Measurements from ENCODE around the gene CERK.

Gene CERK

DNA sequence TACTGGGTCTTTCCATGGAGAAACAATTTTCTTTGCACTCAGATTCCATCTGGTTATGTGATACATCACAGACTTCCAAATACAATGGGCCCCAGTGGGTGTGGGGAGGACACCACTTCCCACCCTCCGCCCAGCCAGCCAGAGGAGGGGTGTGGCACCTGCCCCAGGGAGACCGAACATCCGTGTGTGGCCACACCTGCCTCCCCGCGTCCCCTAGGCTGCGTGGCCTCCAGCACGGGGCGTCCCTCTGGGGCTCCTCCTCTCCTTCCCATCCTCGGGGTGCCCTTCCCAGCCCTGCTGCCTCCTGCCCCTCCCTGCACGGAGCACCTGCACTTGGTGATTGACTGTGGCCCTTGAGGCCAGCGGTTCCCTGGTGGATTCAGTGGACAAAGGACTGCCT, 49.1 kb downstream of the CERK start:
- Histone ChIP-seq H3K36me3 (ENCODE audit: control insufficient read depth in 4 of 4, insufficient read depth in 4 of 4, low read length in 3 of 4) (peaks cover 10 to 64% (median 46%) of the 10 kb centered on the region in 4 experiments), H3K4me3 (ENCODE audit: control insufficient read depth in 1 of 7, extremely low read depth in 1 of 7, insufficient read depth in 4 of 7, low read depth in 2 of 7, low read length in 6 of 7) (no peak overlapping the region), H3K4me1 (ENCODE audit: control extremely low read depth in 1 of 4, control insufficient read depth in 4 of 4, insufficient read depth in 4 of 4, low read length in 3 of 4) (peaks cover 12 to 40% (median 33%) of the 10 kb centered on the region in 4 experiments), H3K27me3 (replicated peaks in 2 of 5; ENCODE audit: control insufficient read depth in 4 of 5, insufficient read depth in 5 of 5, low read length in 4 of 5) (no peaks in the 10 kb centered on the region), H3K9me3 (ENCODE audit: control extremely low read depth in 1 of 5, control insufficient read depth in 4 of 5, insufficient read depth in 2 of 5, low read depth in 1 of 5, low read length in 4 of 5) (no peaks in the 10 kb centered on the region), H3K27ac (ENCODE audit: insufficient read depth in 1 of 2, low read depth in 1 of 2, low read length in 2 of 2, poor library complexity in 1 of 2, severe bottlenecking in 2 of 2) (no peak overlapping the region)
- no peak for DNase-seq
- POLR2A ChIA-PET = no interaction called here
- CTCF ChIA-PET = interaction anchor here (1.1 kb wide), 1 partner anchor 126 kb away, joined by 5 read pairs; no protein-coding TSS in a partner anchor
- WGBS (ENCODE audit: insufficient coverage) = 98% methylated on average over 10 of the region's 11 CpGs

DNA sequence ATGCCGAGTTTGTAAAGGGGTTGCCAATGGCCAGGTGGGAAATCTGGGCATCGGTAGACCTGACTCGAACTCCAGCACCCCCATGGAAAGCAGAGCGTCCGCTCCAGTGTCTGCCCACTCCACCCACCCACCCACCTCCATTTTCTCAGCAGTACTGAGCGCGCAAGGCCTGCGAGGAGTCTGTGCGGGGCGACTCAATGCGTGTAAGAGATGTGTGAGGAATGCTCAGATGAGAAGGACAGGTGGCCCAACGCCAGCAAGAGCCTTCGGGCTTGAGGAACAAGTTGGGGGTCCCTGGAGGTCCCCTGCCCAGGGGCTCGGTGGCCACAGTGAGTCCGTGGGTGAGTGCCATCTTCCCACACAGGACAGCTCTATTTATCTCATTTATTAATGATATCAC, 50.6 kb downstream of the CERK start:
- CTCF ChIA-PET = interaction anchor here (1.1 kb wide), 1 partner anchor 124 kb away, joined by 3 read pairs; no protein-coding TSS in a partner anchor
- 100% methylated on average over 9 of the region's 15 CpGs for WGBS (ENCODE audit: insufficient coverage)
- peaks cover 7 to 54% (median 39%) of the 10 kb centered on the region in 4 experiments for H3K36me3 ChIP-seq (ENCODE audit: control insufficient read depth in 4 of 4, insufficient read depth in 4 of 4, low read length in 3 of 4)

DNA sequence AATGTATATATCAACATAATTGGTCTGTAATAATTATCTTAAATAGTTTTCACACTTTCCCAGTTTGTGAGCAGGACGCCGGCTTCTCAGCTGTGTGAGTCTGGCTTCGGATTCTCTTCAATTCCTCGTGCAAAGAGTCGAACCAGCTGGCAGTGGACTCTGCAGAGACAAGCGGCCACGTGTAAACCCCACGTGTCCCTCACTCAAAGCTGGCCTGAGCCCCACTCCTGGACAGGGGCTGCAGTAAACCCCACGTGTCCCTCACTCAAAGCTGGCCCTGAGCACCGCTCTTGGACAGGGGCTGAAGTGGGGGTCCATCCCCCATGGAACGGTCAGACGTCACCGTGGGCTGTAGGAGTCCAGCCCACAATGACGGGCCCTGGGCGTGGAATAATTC, 51.0 kb downstream of the CERK start:
- ChIA-PET CTCF (interaction anchor here (0.6 to 1.6 kb wide), 3 partner anchors 34 to 124 kb away, joined by 3 to 5 read pairs (median 3); no protein-coding TSS in a partner anchor), POLR2A (no interaction called here)
- peaks cover 15 to 42% (median 33%) of the 10 kb centered on the region in 4 experiments for H3K4me1 ChIP-seq (ENCODE audit: control extremely low read depth in 1 of 4, control insufficient read depth in 4 of 4, insufficient read depth in 4 of 4, low read length in 3 of 4)
- no peak overlapping the region for H3K27ac ChIP-seq (ENCODE audit: insufficient read depth in 1 of 2, low read depth in 1 of 2, low read length in 2 of 2, poor library complexity in 1 of 2, severe bottlenecking in 2 of 2)
- no peak for DNase-seq
- no peak overlapping the region for H3K4me3 ChIP-seq (ENCODE audit: control insufficient read depth in 1 of 7, extremely low read depth in 1 of 7, insufficient read depth in 4 of 7, low read depth in 2 of 7, low read length in 6 of 7)
- peaks cover 7 to 58% (median 41%) of the 10 kb centered on the region in 4 experiments for H3K36me3 ChIP-seq (ENCODE audit: control insufficient read depth in 4 of 4, insufficient read depth in 4 of 4, low read length in 3 of 4)
- H3K9me3 ChIP-seq (ENCODE audit: control extremely low read depth in 1 of 5, control insufficient read depth in 4 of 5, insufficient read depth in 2 of 5, low read depth in 1 of 5, low read length in 4 of 5) = no peaks in the 10 kb centered on the region
- WGBS (ENCODE audit: insufficient coverage) = 98% methylated on average over 15 of the region's 15 CpGs
- no peaks in the 10 kb centered on the region for H3K27me3 ChIP-seq (replicated peaks in 2 of 5; ENCODE audit: control insufficient read depth in 4 of 5, insufficient read depth in 5 of 5, low read length in 4 of 5)

More for the DNA sequence above, 50.6 kb downstream of the CERK start:
- no peaks in the 10 kb centered on the region for H3K9me3 ChIP-seq (ENCODE audit: control extremely low read depth in 1 of 5, control insufficient read depth in 4 of 5, insufficient read depth in 2 of 5, low read depth in 1 of 5, low read length in 4 of 5)
- POLR2A ChIA-PET = no interaction called here
- no peaks in the 10 kb centered on the region for H3K27me3 ChIP-seq (replicated peaks in 2 of 5; ENCODE audit: control insufficient read depth in 4 of 5, insufficient read depth in 5 of 5, low read length in 4 of 5)
- no peak overlapping the region for H3K27ac ChIP-seq (ENCODE audit: insufficient read depth in 1 of 2, low read depth in 1 of 2, low read length in 2 of 2, poor library complexity in 1 of 2, severe bottlenecking in 2 of 2)
- no peak for DNase-seq
- peaks cover 15 to 42% (median 33%) of the 10 kb centered on the region in 4 experiments for H3K4me1 ChIP-seq (ENCODE audit: control extremely low read depth in 1 of 4, control insufficient read depth in 4 of 4, insufficient read depth in 4 of 4, low read length in 3 of 4)
- no peak overlapping the region for H3K4me3 ChIP-seq (ENCODE audit: control insufficient read depth in 1 of 7, extremely low read depth in 1 of 7, insufficient read depth in 4 of 7, low read depth in 2 of 7, low read length in 6 of 7)

- 61% methylated on average over 25 of the region's 33 CpGs for WGBS (ENCODE audit: insufficient coverage)
- peak overlapping the region in 1 of 7 experiments; percentile 28 for H3K4me3 ChIP-seq (ENCODE audit: control insufficient read depth in 1 of 7, extremely low read depth in 1 of 7, insufficient read depth in 4 of 7, low read depth in 2 of 7, low read length in 6 of 7)
Measured at GRCh38 chr22:46686221-46687047, 51.6 kb downstream of the CERK start.

GRCh38 chr22:46684706-46685105, 53.3 kb downstream of the CERK start:
- no peak overlapping the region for H3K4me3 ChIP-seq (ENCODE audit: control insufficient read depth in 1 of 7, extremely low read depth in 1 of 7, insufficient read depth in 4 of 7, low read depth in 2 of 7, low read length in 6 of 7)
- WGBS (ENCODE audit: insufficient coverage) = 73% methylated on average over 6 of the region's 10 CpGs
- POLR2A ChIA-PET = no interaction called here
- peak in 2 of 3 donors; percentile 47 to 58 for DNase-seq
- no peaks in the 10 kb centered on the region for H3K9me3 ChIP-seq (ENCODE audit: control extremely low read depth in 1 of 5, control insufficient read depth in 4 of 5, insufficient read depth in 2 of 5, low read depth in 1 of 5, low read length in 4 of 5)
- CTCF ChIA-PET = interaction anchor here (1.7 to 3.7 kb wide), 2 partner anchors 121 to 127 kb away, joined by 4 to 24 read pairs; no protein-coding TSS in a partner anchor
- peaks cover 4 to 49% (median 30%) of the 10 kb centered on the region in 4 experiments for H3K36me3 ChIP-seq (ENCODE audit: control insufficient read depth in 4 of 4, insufficient read depth in 4 of 4, low read length in 3 of 4)
- peaks cover 15 to 42% (median 33%) of the 10 kb centered on the region in 4 experiments for H3K4me1 ChIP-seq (ENCODE audit: control extremely low read depth in 1 of 4, control insufficient read depth in 4 of 4, insufficient read depth in 4 of 4, low read length in 3 of 4)
- H3K27me3 ChIP-seq (replicated peaks in 2 of 5; ENCODE audit: control insufficient read depth in 4 of 5, insufficient read depth in 5 of 5, low read length in 4 of 5) = no peaks in the 10 kb centered on the region
- no peak overlapping the region for H3K27ac ChIP-seq (ENCODE audit: insufficient read depth in 1 of 2, low read depth in 1 of 2, low read length in 2 of 2, poor library complexity in 1 of 2, severe bottlenecking in 2 of 2)

More at GRCh38 chr22:46686221-46687047, 51.6 kb downstream of the CERK start:
- peaks cover 15 to 42% (median 33%) of the 10 kb centered on the region in 4 experiments for H3K4me1 ChIP-seq (ENCODE audit: control extremely low read depth in 1 of 4, control insufficient read depth in 4 of 4, insufficient read depth in 4 of 4, low read length in 3 of 4)
- no peaks in the 10 kb centered on the region for H3K27me3 ChIP-seq (replicated peaks in 2 of 5; ENCODE audit: control insufficient read depth in 4 of 5, insufficient read depth in 5 of 5, low read length in 4 of 5)
- CTCF ChIA-PET = interaction anchor here (0.6 to 1.6 kb wide), 5 partner anchors 14 to 123 kb away, joined by 3 to 6 read pairs (median 3); no protein-coding TSS in a partner anchor
- H3K27ac ChIP-seq (ENCODE audit: insufficient read depth in 1 of 2, low read depth in 1 of 2, low read length in 2 of 2, poor library complexity in 1 of 2, severe bottlenecking in 2 of 2) = no peak overlapping the region
- peak in 2 of 3 donors; percentile 59 to 70 for DNase-seq
- peaks cover 6 to 56% (median 41%) of the 10 kb centered on the region in 4 experiments for H3K36me3 ChIP-seq (ENCODE audit: control insufficient read depth in 4 of 4, insufficient read depth in 4 of 4, low read length in 3 of 4)
- no peaks in the 10 kb centered on the region for H3K9me3 ChIP-seq (ENCODE audit: control extremely low read depth in 1 of 5, control insufficient read depth in 4 of 5, insufficient read depth in 2 of 5, low read depth in 1 of 5, low read length in 4 of 5)
- POLR2A ChIA-PET = no interaction called here

- Histone ChIP-seq H3K4me3 (ENCODE audit: control insufficient read depth in 1 of 7, extremely low read depth in 1 of 7, insufficient read depth in 4 of 7, low read depth in 2 of 7, low read length in 6 of 7) (no peak overlapping the region), H3K27ac (ENCODE audit: insufficient read depth in 1 of 2, low read depth in 1 of 2, low read length in 2 of 2, poor library complexity in 1 of 2, severe bottlenecking in 2 of 2) (no peak overlapping the region), H3K9me3 (ENCODE audit: control extremely low read depth in 1 of 5, control insufficient read depth in 4 of 5, insufficient read depth in 2 of 5, low read depth in 1 of 5, low read length in 4 of 5) (no peaks in the 10 kb centered on the region), H3K36me3 (ENCODE audit: control insufficient read depth in 4 of 4, insufficient read depth in 4 of 4, low read length in 3 of 4) (peaks cover 3 to 51% (median 24%) of the 10 kb centered on the region in 4 experiments), H3K27me3 (replicated peaks in 2 of 5; ENCODE audit: control insufficient read depth in 4 of 5, insufficient read depth in 5 of 5, low read length in 4 of 5) (no peaks in the 10 kb centered on the region), H3K4me1 (ENCODE audit: control extremely low read depth in 1 of 4, control insufficient read depth in 4 of 4, insufficient read depth in 4 of 4, low read length in 3 of 4) (peaks cover 15 to 50% (median 36%) of the 10 kb centered on the region in 4 experiments)
- CTCF ChIA-PET = interaction anchor here (0.7 to 3.7 kb wide), 6 partner anchors 11 to 119 kb away, joined by 3 to 24 read pairs (median 4); no protein-coding TSS in a partner anchor
- DNase-seq = no peak
- 94% methylated on average over 17 of the region's 19 CpGs for WGBS (ENCODE audit: insufficient coverage)
- POLR2A ChIA-PET = no interaction called here
Measured at GRCh38 chr22:46682011-46682731, 55.9 kb downstream of the CERK start.
